ENCODE data around the gene TBCK. TPM values are rescaled to one million over a fixed set of nuclear protein-coding genes. Genes with fewer than 3 reads are reported as not detected.

Gene TBCK
- total and polyA plus RNA-seq, 2 experiments from 2014 or later: 13.9 to 28.9 TPM

DNA sequence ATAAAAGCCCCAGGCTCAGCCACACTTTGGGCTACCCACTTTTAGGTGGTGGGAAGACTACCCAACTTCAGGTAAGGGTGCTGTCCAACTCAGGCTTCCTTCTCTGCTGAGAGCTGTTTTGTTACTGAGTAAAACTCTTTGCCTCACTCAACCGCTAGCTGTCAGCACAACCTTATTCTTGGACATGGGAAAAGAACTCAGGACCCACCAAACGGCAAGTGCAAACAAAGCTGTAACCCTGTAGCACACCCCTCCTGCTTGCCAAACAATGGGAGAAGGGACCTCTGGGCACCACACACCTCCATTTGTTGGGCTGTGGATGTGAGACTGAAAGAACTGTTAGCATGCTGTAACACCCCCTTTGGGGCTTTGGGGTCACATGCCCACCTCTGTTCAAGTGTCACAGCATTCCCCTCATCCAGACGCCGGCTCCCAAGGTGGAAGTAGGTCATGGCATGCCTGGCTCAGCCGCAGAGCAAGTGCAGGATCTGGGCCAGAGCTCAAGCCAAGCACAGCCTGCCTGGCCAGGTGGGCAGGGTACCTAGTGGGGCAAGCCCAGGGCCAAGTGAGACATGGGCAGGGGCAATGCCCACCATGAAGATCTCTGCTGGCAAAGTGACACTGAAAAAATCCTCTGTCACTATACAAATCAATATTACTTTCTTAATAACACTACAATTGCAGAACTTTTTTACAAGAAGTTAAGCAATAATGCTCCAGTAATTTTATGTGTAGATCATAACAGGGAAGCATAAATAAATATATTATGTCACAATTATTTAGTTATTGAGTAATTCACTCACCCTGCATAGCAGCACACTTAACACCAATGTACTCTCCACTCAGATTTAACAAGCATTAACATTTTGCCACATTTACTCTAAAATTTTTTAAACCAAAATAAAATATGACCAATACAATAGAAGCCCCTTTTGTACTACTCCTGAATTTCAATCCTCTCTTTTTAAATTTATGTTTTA lies 107.2 kb downstream of the TBCK start:
- ATAC-seq (peak; percentile 41), DNase-seq (ENCODE audit: low spot score) (peak; percentile 24)
- H3K4me1 ChIP-seq (ENCODE audit: insufficient read depth): no peaks in the 10 kb centered on the region
- H3K9me3 Mint-ChIP-seq: peaks cover 5% of the 10 kb centered on the region; the same call in 2 of the 3 replicates
- no peak overlapping the region for H3K4me2 ChIP-seq
- H3K27ac Mint-ChIP-seq: no peak overlapping the region
- no peaks in the 10 kb centered on the region for H3K9me2 ChIP-seq (ENCODE audit: insufficient read depth)
- no peaks in the 10 kb centered on the region for H4K20me1 ChIP-seq (replicated peaks; ENCODE audit: insufficient read depth)
- H3K36me3 Mint-ChIP-seq (ENCODE audit: low read depth): peaks cover 23% of the 10 kb centered on the region; the same call in 2 of the 3 replicates
- no peaks in the 10 kb centered on the region for H3K27me3 Mint-ChIP-seq (ENCODE audit: insufficient read depth, low read depth, poor library complexity)
- H3K79me2 ChIP-seq (replicated peaks; ENCODE audit: insufficient read depth): no peaks in the 10 kb centered on the region
- no peaks in the 10 kb centered on the region for H3K27me3 ChIP-seq (ENCODE audit: insufficient read depth)
- TF ChIP-seq POLR2AphosphoS5 (IDR thresholded peaks at IDR 0.05; ENCODE audit: low read depth): no peak
- TF ChIP-seq, protein P1, sequence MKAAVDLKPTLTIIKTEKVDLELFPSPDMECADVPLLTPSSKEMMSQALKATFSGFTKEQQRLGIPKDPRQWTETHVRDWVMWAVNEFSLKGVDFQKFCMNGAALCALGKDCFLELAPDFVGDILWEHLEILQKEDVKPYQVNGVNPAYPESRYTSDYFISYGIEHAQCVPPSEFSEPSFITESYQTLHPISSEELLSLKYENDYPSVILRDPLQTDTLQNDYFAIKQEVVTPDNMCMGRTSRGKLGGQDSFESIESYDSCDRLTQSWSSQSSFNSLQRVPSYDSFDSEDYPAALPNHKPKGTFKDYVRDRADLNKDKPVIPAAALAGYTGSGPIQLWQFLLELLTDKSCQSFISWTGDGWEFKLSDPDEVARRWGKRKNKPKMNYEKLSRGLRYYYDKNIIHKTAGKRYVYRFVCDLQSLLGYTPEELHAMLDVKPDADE (IDR thresholded peaks at IDR 0.05): no peak
- TF ChIP-seq, protein P2, sequence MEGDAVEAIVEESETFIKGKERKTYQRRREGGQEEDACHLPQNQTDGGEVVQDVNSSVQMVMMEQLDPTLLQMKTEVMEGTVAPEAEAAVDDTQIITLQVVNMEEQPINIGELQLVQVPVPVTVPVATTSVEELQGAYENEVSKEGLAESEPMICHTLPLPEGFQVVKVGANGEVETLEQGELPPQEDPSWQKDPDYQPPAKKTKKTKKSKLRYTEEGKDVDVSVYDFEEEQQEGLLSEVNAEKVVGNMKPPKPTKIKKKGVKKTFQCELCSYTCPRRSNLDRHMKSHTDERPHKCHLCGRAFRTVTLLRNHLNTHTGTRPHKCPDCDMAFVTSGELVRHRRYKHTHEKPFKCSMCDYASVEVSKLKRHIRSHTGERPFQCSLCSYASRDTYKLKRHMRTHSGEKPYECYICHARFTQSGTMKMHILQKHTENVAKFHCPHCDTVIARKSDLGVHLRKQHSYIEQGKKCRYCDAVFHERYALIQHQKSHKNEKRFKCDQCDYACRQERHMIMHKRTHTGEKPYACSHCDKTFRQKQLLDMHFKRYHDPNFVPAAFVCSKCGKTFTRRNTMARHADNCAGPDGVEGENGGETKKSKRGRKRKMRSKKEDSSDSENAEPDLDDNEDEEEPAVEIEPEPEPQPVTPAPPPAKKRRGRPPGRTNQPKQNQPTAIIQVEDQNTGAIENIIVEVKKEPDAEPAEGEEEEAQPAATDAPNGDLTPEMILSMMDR (conservative IDR thresholded peaks at IDR 0.05; ENCODE audit: low read depth in 2 of 2): peak in 1 of 2 experiments; percentile 44; a peak in 2 of 4 replicates
- TF ChIP-seq CREB1 (CRISPR knock-in tag; IDR thresholded peaks at IDR 0.05; ENCODE audit: low read depth): no peak
- no peaks in the 10 kb centered on the region for H3F3A ChIP-seq (replicated peaks; ENCODE audit: low read depth)
- no peak overlapping the region for H3K4me3 Mint-ChIP-seq
- no peak overlapping the region for H3K4me3 ChIP-seq
- H2AFZ ChIP-seq: no peak overlapping the region
- no peak overlapping the region for H3K27ac ChIP-seq (ENCODE audit: low read depth)
- no peaks in the 10 kb centered on the region for H3K36me3 ChIP-seq (ENCODE audit: insufficient read depth)
- H3K4me1 Mint-ChIP-seq: peaks cover 2% of the 10 kb centered on the region; the same call in 1 of the 3 replicates

DNA sequence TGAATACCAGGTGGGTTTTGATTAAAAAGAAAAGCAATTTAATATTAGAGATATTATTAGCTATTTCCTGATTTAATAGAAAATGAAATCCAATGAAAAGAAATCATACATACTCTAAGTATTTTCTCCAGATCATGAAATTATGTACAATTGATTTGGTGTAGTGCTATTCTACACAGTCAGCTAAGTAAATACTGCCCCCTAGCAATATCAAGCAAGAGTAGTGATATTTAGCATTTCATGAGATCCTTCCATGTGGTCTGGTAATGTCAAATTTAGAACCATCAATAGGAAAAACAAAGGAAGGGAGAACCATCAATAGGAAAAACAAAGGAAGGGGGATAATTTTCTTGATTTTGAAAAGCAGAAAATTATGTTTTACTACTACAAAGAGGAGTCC lies 114.6 kb downstream of the TBCK start:
- Histone ChIP-seq H3K36me3 (ENCODE audit: insufficient read depth) (no peaks in the 10 kb centered on the region), H3K9me2 (ENCODE audit: insufficient read depth) (no peaks in the 10 kb centered on the region), H3F3A (replicated peaks; ENCODE audit: low read depth) (no peaks in the 10 kb centered on the region), H3K27ac (ENCODE audit: low read depth) (no peak overlapping the region), H3K79me2 (replicated peaks; ENCODE audit: insufficient read depth) (no peaks in the 10 kb centered on the region), H2AFZ (no peak overlapping the region), H3K4me3 (no peak overlapping the region), H3K4me1 (ENCODE audit: insufficient read depth) (no peaks in the 10 kb centered on the region), H3K4me2 (no peak overlapping the region), H4K20me1 (replicated peaks; ENCODE audit: insufficient read depth) (no peaks in the 10 kb centered on the region), H3K27me3 (ENCODE audit: insufficient read depth) (no peaks in the 10 kb centered on the region)
- TF ChIP-seq, protein P2 (conservative IDR thresholded peaks at IDR 0.05; ENCODE audit: low read depth in 2 of 2): peak; percentile 65 to 72
- TF ChIP-seq ZNF114 (CRISPR knock-in tag; IDR thresholded peaks at IDR 0.05): no peak
- TF ChIP-seq, protein P3, sequence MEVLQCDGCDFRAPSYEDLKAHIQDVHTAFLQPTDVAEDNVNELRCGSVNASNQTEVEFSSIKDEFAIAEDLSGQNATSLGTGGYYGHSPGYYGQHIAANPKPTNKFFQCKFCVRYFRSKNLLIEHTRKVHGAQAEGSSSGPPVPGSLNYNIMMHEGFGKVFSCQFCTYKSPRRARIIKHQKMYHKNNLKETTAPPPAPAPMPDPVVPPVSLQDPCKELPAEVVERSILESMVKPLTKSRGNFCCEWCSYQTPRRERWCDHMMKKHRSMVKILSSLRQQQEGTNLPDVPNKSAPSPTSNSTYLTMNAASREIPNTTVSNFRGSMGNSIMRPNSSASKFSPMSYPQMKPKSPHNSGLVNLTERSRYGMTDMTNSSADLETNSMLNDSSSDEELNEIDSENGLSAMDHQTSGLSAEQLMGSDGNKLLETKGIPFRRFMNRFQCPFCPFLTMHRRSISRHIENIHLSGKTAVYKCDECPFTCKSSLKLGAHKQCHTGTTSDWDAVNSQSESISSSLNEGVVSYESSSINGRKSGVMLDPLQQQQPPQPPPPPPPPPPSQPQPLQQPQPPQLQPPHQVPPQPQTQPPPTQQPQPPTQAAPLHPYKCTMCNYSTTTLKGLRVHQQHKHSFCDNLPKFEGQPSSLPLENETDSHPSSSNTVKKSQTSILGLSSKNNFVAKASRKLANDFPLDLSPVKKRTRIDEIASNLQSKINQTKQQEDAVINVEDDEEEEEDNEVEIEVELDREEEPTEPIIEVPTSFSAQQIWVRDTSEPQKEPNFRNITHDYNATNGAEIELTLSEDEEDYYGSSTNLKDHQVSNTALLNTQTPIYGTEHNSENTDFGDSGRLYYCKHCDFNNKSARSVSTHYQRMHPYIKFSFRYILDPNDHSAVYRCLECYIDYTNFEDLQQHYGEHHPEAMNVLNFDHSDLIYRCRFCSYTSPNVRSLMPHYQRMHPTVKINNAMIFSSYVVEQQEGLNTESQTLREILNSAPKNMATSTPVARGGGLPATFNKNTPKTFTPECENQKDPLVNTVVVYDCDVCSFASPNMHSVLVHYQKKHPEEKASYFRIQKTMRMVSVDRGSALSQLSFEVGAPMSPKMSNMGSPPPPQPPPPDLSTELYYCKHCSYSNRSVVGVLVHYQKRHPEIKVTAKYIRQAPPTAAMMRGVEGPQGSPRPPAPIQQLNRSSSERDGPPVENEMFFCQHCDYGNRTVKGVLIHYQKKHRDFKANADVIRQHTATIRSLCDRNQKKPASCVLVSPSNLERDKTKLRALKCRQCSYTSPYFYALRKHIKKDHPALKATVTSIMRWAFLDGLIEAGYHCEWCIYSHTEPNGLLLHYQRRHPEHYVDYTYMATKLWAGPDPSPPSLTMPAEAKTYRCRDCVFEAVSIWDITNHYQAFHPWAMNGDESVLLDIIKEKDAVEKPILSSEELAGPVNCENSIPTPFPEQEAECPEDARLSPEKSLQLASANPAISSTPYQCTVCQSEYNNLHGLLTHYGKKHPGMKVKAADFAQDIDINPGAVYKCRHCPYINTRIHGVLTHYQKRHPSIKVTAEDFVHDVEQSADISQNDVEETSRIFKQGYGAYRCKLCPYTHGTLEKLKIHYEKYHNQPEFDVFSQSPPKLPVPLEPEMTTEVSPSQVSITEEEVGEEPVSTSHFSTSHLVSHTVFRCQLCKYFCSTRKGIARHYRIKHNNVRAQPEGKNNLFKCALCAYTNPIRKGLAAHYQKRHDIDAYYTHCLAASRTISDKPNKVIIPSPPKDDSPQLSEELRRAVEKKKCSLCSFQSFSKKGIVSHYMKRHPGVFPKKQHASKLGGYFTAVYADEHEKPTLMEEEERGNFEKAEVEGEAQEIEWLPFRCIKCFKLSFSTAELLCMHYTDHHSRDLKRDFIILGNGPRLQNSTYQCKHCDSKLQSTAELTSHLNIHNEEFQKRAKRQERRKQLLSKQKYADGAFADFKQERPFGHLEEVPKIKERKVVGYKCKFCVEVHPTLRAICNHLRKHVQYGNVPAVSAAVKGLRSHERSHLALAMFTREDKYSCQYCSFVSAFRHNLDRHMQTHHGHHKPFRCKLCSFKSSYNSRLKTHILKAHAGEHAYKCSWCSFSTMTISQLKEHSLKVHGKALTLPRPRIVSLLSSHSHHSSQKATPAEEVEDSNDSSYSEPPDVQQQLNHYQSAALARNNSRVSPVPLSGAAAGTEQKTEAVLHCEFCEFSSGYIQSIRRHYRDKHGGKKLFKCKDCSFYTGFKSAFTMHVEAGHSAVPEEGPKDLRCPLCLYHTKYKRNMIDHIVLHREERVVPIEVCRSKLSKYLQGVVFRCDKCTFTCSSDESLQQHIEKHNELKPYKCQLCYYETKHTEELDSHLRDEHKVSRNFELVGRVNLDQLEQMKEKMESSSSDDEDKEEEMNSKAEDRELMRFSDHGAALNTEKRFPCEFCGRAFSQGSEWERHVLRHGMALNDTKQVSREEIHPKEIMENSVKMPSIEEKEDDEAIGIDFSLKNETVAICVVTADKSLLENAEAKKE (CRISPR knock-in tag; IDR thresholded peaks at IDR 0.05): no peak
- ATAC-seq (no peak; the same call in 2 of the 3 replicates), DNase-seq (ENCODE audit: low spot score) (peak; percentile 30)
- H3K36me3 Mint-ChIP-seq (ENCODE audit: low read depth): no peaks in the 10 kb centered on the region
- H3K27ac Mint-ChIP-seq: no peak overlapping the region
- peaks cover 5% of the 10 kb centered on the region; the same call in 2 of the 3 replicates for H3K4me1 Mint-ChIP-seq
- H3K27me3 Mint-ChIP-seq (ENCODE audit: insufficient read depth, low read depth, poor library complexity): no peaks in the 10 kb centered on the region
- H3K4me3 Mint-ChIP-seq: no peak overlapping the region
- H3K9me3 Mint-ChIP-seq: no peaks in the 10 kb centered on the region

Data from GM23338 (cell line).